KOPT-K1 (cell line): ENCODE results near the gene PIK3AP1.
A peak's percentile ranks its signal among the peaks of the same experiment; 100 is the strongest.

Source experiments
- H3K27ac ChIP-seq: fragments of 200-600 bp; sonication (generic); 2 replicates; pipeline ENCODE4 v1.5.1; 2016; ENCODE audit warnings: antibody characterized with exemption, mild to moderate bottlenecking, low read depth, low read length; ENCODE audit not compliant: poor library complexity, severe bottlenecking
- H3K36me3 ChIP-seq: fragments of 200-600 bp; sonication (generic); 2 replicates; pipeline ENCODE4 v1.5.1; 2017; ENCODE audit warnings: antibody characterized with exemption, mild to moderate bottlenecking, low read length, moderate library complexity; ENCODE audit not compliant: insufficient read depth
- H3K9me3 ChIP-seq: fragments of 200-600 bp; sonication (generic); 2 replicates; pipeline ENCODE4 v1.5.1; 2017; ENCODE audit warnings: antibody characterized with exemption, low read length, mild to moderate bottlenecking; ENCODE audit not compliant: insufficient read depth, poor library complexity, severe bottlenecking

PIK3AP1 gene

GRCh38 chr10:96612055-96612830, 108.1 kb downstream of the PIK3AP1 start:
- Histone ChIP-seq H3K36me3 (no peaks in the 10 kb centered on the region), H3K9me3 (no peaks in the 10 kb centered on the region), H3K27ac (no peak overlapping the region)

GRCh38 chr10:96610817-96611216, 109.5 kb downstream of the PIK3AP1 start:
- no peaks in the 10 kb centered on the region for H3K9me3 ChIP-seq
- H3K27ac ChIP-seq, result no peak overlapping the region
- no peaks in the 10 kb centered on the region for H3K36me3 ChIP-seq

DNA sequence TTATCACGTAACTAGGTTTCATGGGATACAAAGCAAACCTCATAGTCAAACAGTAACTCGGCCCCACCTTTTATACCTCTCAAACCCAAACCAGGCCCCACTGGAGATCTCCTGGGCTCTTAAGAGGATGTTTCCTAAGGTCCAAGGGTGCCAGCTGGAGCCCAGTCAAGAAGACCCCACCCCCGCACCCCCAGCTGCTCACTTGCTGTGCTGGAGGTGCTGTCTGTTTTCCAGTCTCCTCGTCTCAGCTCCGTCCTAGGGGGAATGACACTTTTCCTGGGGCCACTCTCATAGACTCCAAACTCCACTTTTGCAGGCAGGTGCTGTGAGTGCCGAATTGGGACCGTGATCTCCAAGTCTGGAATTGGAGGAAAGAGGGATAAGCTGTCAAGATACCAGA, 110.8 kb downstream of the PIK3AP1 start:
- H3K9me3 ChIP-seq, result no peaks in the 10 kb centered on the region
- H3K36me3 ChIP-seq, result no peaks in the 10 kb centered on the region
- no peak overlapping the region for H3K27ac ChIP-seq

- no peak overlapping the region for H3K27ac ChIP-seq
- H3K9me3 ChIP-seq, result no peaks in the 10 kb centered on the region
- no peaks in the 10 kb centered on the region for H3K36me3 ChIP-seq
Measured at GRCh38 chr10:96608805-96609204, 111.5 kb downstream of the PIK3AP1 start.

GRCh38 chr10:96608262-96608661, 112.1 kb downstream of the PIK3AP1 start:
- Histone ChIP-seq H3K9me3 (no peaks in the 10 kb centered on the region), H3K27ac (no peak overlapping the region), H3K36me3 (no peaks in the 10 kb centered on the region)

DNA sequence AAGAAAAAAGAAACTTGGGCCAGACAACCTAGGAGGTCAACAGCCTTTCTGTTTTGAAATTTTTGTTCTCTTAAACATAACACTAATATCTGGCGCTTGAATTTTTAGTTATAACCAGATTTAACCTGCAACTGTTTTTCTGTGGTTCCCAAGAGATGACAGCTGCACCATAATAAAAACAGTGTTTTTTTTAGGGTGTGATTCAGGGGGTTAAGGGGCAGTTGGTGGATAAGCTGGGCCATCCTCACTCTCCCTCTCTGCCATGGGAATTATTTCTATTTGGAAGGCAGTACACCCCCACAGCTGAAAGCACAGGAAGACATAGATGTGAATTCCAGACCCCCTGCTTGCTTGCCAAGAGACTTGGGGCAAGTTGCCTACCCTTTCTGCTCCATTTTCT, 113.4 kb downstream of the PIK3AP1 start:
- Histone ChIP-seq H3K27ac (no peak overlapping the region), H3K36me3 (no peaks in the 10 kb centered on the region), H3K9me3 (no peaks in the 10 kb centered on the region)

- Histone ChIP-seq H3K36me3 (no peaks in the 10 kb centered on the region), H3K9me3 (no peaks in the 10 kb centered on the region), H3K27ac (no peak overlapping the region)
Measured at GRCh38 chr10:96606216-96606615, 114.1 kb downstream of the PIK3AP1 start.

DNA sequence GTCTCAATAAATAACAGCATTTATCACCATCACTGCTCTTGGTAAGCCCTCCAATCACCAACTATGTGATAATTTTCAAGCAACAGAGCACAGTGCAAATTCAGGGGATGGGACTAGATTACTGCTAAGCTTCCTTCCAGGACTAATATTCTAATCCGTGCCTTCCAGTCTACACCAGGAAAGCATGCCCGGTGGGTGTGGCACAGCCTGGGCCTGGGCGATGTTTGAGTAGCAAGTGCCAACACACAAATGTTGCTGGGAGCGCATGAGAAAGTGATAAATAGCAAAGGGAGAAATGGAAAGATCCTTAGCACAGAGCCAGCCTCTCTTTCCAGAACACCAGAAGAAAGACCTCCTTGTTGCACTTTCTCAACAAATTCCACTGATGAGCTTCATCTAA, 120.0 kb downstream of the PIK3AP1 start:
- no peaks in the 10 kb centered on the region for H3K36me3 ChIP-seq
- H3K9me3 ChIP-seq, result peaks cover 11% of the 10 kb centered on the region
- H3K27ac ChIP-seq, result no peak overlapping the region

DNA sequence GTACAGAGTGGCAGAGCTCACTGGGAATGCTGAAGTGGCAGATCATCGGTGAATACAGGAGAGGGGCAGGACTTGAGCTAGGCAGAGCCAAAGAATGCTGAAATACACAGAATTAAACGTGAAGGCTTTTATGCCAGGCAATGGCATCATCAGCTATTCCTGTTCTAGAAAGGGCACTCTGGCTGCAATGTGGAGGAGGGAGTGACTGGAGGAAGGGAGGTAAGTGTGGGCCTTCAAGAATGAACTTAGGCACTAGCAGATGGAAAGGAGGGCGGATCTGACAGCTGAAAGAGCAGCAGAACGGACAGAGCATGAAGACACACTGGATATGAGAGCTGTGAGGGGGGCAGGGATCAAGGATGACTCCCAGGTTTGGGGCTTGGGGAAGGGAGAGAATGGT, 121.5 kb downstream of the PIK3AP1 start:
- Histone ChIP-seq H3K27ac (no peak overlapping the region), H3K9me3 (peaks cover 11% of the 10 kb centered on the region), H3K36me3 (no peaks in the 10 kb centered on the region)

DNA sequence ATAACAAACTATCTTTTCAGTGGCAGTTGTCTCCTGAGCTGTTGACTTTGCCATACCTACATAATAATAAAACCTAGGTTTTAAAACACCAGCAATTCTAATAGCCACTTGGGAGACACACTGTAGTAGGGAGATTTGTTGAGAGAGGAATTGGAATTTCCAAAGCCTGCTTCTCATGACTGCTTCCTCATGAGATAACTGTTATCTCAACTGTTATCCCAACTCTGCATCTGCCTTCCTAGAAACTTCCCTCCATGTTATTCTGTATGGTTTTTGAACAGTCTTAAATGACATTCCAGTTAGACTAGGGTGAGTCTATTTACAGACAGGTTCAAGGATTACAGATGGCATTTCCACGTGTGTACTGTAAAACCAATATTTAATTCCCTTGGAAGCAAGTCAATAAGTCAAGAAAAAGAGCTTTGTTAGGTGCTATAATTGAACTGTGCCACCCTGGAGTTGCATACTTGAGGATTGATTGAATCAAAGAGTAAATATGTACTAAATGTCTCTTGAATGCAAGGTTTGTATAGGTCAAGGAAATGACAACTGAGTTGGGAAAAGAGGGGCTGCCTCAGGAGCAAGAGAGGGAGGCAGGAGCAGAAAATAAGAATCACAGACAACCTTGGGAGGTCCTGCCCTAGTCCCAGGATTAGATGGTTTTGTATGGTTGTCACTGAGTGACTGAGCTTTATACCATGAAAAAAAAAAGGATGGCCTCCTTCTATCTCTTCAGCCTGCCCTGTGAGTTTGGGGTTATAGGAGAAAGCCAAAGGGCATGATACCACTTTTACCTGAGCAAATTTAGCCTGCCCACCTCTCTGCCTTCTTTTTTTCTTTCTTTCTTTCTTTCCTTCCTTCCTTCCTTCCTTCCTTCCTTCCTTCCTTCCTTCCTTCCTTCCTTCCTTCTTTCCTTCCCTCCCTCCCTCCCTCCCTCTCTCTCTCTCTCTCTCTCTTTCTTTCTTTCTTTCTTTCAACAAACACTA, 123.6 kb downstream of the PIK3AP1 start:
- Histone ChIP-seq H3K27ac (no peak overlapping the region), H3K9me3 (peaks cover 11% of the 10 kb centered on the region), H3K36me3 (no peaks in the 10 kb centered on the region)

DNA sequence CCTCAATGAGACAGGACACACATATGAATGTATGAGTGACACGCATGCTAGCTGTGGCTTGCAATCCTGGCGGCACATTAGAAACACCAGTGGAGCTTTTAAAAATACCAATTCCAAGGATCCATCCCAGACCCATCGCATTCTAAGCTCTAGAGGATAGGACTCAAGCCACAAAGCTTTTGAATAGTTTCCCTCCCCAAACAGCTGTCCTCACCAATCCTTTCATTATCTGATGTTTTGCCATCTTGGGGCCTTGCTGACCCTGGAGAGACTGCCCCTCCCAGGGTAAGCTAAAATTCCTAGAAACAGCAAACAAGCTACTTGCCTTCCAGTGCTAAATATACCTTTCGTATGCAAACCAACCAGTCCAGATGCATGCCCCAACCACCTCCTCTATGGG, 124.6 kb downstream of the PIK3AP1 start:
- Histone ChIP-seq H3K36me3 (no peaks in the 10 kb centered on the region), H3K9me3 (peaks cover 11% of the 10 kb centered on the region)

DNA sequence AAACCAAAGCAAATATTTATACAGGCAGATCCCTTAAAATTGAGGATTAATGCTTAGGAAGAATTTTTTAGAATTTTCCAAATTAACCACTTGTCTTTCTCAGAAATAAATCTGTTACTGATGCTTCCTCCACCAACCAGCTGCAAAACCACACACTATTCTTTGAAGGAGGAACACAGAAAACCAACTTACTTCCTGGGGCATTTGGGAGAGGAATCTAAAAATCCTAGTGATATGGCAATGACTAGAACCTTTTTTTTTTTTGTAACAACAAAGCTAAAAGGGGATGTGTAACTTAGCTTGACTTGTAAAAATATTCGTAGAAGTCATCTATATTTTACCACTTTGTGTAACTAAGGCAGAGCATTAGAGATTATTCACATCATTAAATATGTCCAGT, 128.4 kb downstream of the PIK3AP1 start:
- Histone ChIP-seq H3K27ac (no peak overlapping the region), H3K36me3 (no peaks in the 10 kb centered on the region), H3K9me3 (no peaks in the 10 kb centered on the region)

More for the DNA sequence above, 124.6 kb downstream of the PIK3AP1 start:
- no peak overlapping the region for H3K27ac ChIP-seq

- no peaks in the 10 kb centered on the region; the same call in 1 of the 2 replicates for H3K36me3 ChIP-seq
- H3K9me3 ChIP-seq, result no peaks in the 10 kb centered on the region
- no peak overlapping the region for H3K27ac ChIP-seq
Measured at GRCh38 chr10:96588616-96589419, 131.5 kb downstream of the PIK3AP1 start.

DNA sequence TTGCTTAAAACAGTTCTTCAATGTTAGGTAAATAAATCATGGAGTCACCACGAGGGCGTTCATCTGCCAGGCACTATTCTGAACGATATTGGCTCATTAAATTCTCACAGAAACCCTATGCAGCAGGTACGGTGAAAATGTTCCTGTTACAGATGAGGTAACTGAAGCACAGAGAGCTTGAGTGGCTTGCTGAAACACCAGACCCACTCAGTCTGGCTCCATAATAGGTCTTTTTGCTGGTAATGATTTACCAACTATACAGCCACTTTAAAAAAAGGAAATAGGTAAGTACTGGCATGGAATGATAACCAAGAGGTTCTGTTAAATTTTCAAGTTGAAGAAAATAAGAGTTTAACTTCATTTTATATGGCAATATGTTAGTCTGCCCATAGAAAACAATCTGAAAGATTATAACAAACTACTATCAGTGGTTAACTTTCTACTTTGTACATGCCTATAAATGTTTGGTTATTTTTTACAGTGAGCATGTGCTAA, 132.2 kb downstream of the PIK3AP1 start:
- Histone ChIP-seq H3K36me3 (peaks cover 4% of the 10 kb centered on the region), H3K9me3 (no peaks in the 10 kb centered on the region), H3K27ac (peak overlapping the region; percentile 99)
